B cell (primary cell): ENCODE results near the gene DTNA.

Experiments
- CTCF ChIP-seq: fragments of 200-600 bp; IDR thresholded peaks from one replicate; pipeline ENCODE4 v1.8.0; 2022; ENCODE audit warnings: antibody characterized with exemption, mild to moderate bottlenecking
- EZH2 ChIP-seq: IDR thresholded peaks from 2 replicates; pipeline ENCODE4 v1.6.1; 2012; ENCODE audit warnings: borderline replicate concordance, low read depth, mild to moderate bottlenecking, moderate library complexity, low read length; ENCODE audit not compliant: insufficient read depth, poor library complexity, severe bottlenecking

GRCh38 chr18:34841891-34842290 is 131.8 kb downstream of the DTNA start:
- TF ChIP-seq CTCF (no peak), EZH2 (no peak)
